HG02759 (cell line): Measurements from ENCODE around the gene UPF3A.

ENCODE experiments used
- ATAC-seq: cut with Tn5 transposase; IDR thresholded peaks from one replicate; pipeline ENCODE4 v1.9.1; 2021; ENCODE audit warnings: mild to moderate bottlenecking, moderate library complexity; ENCODE audit not compliant: unreplicated experiment

Gene UPF3A

GRCh38 chr13:114303700-114304327 is 22.4 kb downstream of the UPF3A start:
- no peak for ATAC-seq

GRCh38 chr13:114304346-114305034 is 23.1 kb downstream of the UPF3A start:
- ATAC-seq = no peak

GRCh38 chr13:114309086-114309485 is 27.7 kb downstream of the UPF3A start:
- no peak for ATAC-seq

GRCh38 chr13:114309806-114310410 is 28.5 kb downstream of the UPF3A start:
- no peak for ATAC-seq

GRCh38 chr13:114310956-114311355 is 29.6 kb downstream of the UPF3A start:
- no peak for ATAC-seq

GRCh38 chr13:114311387-114311786 is 30.0 kb downstream of the UPF3A start:
- no peak for ATAC-seq

GRCh38 chr13:114311908-114312307 is 30.5 kb downstream of the UPF3A start:
- ATAC-seq = no peak

- no peak for ATAC-seq
Measured at GRCh38 chr13:114313061-114313860, 31.9 kb downstream of the UPF3A start.

GRCh38 chr13:114314074-114314912 is 32.9 kb downstream of the UPF3A start, which contains the start of gene CHAMP1:
TSS of gene CHAMP1 (plus strand) at chr13:114314503. CDS start at chr13:114323843, 9,340 bp downstream.
- ATAC-seq = peak; percentile 91

GRCh38 chr13:114315074-114315785 is 33.8 kb downstream of the UPF3A start:
- ATAC-seq = no peak

- ATAC-seq = no peak
Measured at GRCh38 chr13:114318624-114319023, 37.2 kb downstream of the UPF3A start.

GRCh38 chr13:114319441-114319913 is 38.1 kb downstream of the UPF3A start:
- no peak for ATAC-seq

- no peak for ATAC-seq
Measured at GRCh38 chr13:114320065-114320464, 38.7 kb downstream of the UPF3A start.

- no peak for ATAC-seq
Measured at GRCh38 chr13:114321256-114321655, 39.9 kb downstream of the UPF3A start.

GRCh38 chr13:114323349-114323748 is 41.9 kb downstream of the UPF3A start:
- no peak for ATAC-seq

- no peak for ATAC-seq
Measured at GRCh38 chr13:114324334-114324733, 42.9 kb downstream of the UPF3A start.

- ATAC-seq = no peak
Measured at GRCh38 chr13:114325729-114326128, 44.3 kb downstream of the UPF3A start.

GRCh38 chr13:114328034-114328433 is 46.6 kb downstream of the UPF3A start:
- no peak for ATAC-seq

- ATAC-seq = no peak
Measured at GRCh38 chr13:114328595-114328994, 47.2 kb downstream of the UPF3A start.

GRCh38 chr13:114330086-114330485 is 48.7 kb downstream of the UPF3A start:
- no peak for ATAC-seq
